NB4 (cell line): ENCODE measurements around the gene ROR2.
A peak's percentile ranks its signal among the peaks of the same experiment; 100 is the strongest.

Experiments used
- DNase-seq: peaks from one replicate; pipeline ENCODE4 v3.0.0; 2010; ENCODE audit warnings: low read depth
- H3K4me3 ChIP-seq: one replicate; pipeline ENCODE4 v1.5.1; 2011; ENCODE audit warnings: mild to moderate bottlenecking, low read depth, low read length, moderate library complexity
- MYC ChIP-seq: IDR thresholded peaks from 2 replicates; pipeline ENCODE4 v1.6.1; 2011; ENCODE audit warnings: low read depth, low read length
- POLR2A ChIP-seq: IDR thresholded peaks from 2 replicates; pipeline ENCODE4 v1.6.1; 2011; ENCODE audit warnings: mild to moderate bottlenecking; ENCODE audit not compliant: insufficient read length; ENCODE audit errors: extremely low read depth
- TF ChIP-seq, protein P1 (sequence below): IDR thresholded peaks from 2 replicates; pipeline ENCODE4 v1.6.1; 2011; ENCODE audit warnings: low read depth, low read length
- TF ChIP-seq, protein P2 (sequence below): IDR thresholded peaks from one replicate; pipeline ENCODE4 v1.5.1; 2012; ENCODE audit warnings: low read depth, low read length

Gene ROR2

DNA sequence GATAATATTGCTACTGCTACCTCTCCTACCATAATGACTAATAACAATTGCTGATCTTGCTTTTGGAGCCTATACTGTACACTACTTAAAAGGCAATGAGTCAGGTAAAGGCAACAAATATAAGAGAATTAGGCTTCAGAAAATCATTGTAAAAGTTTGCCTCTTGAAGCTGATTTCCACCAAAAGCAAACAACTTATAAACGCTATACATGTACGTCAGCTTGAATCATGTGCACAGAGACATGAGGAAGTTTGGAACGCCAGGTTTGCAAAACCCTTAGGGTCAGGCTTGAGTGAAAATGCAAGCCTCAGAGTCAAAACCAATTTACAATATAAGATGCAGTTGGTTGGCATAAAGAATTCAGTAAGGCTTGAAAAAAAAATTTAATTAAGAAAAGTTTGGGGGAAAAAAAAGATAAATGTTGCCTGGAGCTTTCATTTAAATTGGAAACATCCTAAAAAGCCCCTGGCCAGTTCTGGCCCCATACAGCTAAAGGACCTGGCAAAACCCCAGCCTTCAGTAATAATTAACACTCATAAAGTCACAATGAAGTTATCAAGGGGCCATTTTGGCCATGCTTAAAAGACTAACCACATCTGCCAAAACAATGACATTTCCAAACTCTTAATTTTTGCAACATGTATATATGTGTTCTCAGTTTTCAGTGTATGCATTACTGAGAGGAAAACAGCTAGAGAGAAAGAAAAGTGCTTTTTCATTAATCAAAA lies 345.4 kb downstream of the ROR2 start:
- no peak for DNase-seq
- TF ChIP-seq, protein P1, sequence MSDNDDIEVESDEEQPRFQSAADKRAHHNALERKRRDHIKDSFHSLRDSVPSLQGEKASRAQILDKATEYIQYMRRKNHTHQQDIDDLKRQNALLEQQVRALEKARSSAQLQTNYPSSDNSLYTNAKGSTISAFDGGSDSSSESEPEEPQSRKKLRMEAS = no peak
- no peak for TF ChIP-seq POLR2A
- no peak for TF ChIP-seq MYC
- TF ChIP-seq, protein P2, sequence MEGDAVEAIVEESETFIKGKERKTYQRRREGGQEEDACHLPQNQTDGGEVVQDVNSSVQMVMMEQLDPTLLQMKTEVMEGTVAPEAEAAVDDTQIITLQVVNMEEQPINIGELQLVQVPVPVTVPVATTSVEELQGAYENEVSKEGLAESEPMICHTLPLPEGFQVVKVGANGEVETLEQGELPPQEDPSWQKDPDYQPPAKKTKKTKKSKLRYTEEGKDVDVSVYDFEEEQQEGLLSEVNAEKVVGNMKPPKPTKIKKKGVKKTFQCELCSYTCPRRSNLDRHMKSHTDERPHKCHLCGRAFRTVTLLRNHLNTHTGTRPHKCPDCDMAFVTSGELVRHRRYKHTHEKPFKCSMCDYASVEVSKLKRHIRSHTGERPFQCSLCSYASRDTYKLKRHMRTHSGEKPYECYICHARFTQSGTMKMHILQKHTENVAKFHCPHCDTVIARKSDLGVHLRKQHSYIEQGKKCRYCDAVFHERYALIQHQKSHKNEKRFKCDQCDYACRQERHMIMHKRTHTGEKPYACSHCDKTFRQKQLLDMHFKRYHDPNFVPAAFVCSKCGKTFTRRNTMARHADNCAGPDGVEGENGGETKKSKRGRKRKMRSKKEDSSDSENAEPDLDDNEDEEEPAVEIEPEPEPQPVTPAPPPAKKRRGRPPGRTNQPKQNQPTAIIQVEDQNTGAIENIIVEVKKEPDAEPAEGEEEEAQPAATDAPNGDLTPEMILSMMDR = no peak

DNA sequence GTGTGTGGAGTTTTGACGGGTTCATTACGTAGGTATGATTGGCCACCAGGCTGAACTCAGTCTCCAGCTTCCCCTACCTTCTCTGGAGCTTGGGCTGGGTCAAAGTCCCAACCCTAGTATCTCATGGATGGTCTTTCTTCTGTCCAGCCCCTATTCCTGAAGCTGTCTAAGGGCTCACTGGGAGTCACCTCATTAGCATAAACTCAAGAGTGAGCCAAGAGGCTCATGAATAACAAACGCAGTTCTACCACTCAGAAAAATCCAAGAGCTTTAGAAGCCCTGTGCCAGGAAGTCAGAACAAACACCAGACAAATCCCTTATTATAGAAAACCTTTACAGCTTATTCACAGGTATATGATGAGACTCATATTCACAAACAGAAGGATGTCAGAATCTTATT lies 346.1 kb downstream of the ROR2 start:
- TF ChIP-seq, protein P2 = no peak
- TF ChIP-seq MYC (no peak), POLR2A (no peak)
- TF ChIP-seq, protein P1 = no peak
- no peak overlapping the region for H3K4me3 ChIP-seq
- no peak for DNase-seq

More for the DNA sequence above, 345.4 kb downstream of the ROR2 start:
- no peak overlapping the region for H3K4me3 ChIP-seq

DNA sequence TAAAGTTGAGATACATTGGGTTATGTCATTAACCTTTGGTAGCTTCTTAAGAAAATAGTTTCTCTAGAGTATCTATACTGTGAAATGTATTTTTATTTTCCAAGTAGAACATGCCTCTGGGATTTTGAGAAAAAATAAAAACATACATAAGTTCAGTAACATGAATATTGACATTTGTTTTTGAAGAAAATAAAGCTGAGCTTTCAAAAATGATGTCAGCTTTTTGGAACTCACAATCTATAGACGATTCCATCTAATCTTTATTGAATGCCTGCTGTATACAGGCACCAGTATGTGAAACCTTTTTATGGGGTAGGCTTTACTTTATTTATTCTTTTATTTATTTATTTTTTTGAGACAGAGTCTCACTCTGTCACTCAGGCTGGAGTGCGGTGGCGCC lies 350.5 kb downstream of the ROR2 start:
- H3K4me3 ChIP-seq = no peak overlapping the region
- TF ChIP-seq POLR2A (no peak), MYC (no peak)
- TF ChIP-seq, protein P1 = no peak
- TF ChIP-seq, protein P2 = no peak
- DNase-seq = no peak

DNA sequence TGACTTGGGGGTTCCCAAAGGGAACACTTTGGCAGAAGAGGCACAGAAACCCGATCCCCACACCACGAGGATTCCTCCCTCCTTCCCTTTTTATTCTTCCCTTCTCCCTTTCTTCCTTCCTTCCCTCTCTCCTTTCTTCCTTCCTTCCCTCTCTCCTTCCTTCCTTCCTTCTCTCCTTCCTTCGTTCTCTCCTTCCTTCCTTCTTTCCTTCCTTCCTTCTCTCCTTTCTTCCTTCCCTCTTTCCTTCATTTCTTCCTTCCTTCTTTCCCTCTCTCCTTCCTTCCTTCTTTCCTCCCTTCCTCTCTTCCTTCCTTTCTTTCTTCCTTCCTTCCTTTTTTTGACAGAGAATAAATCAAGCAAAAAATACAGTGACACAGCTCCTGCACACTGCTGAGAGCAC lies 358.4 kb downstream of the ROR2 start:
- DNase-seq = no peak
- no peak for TF ChIP-seq MYC
- TF ChIP-seq, protein P1 = no peak
- no peak overlapping the region for H3K4me3 ChIP-seq

DNA sequence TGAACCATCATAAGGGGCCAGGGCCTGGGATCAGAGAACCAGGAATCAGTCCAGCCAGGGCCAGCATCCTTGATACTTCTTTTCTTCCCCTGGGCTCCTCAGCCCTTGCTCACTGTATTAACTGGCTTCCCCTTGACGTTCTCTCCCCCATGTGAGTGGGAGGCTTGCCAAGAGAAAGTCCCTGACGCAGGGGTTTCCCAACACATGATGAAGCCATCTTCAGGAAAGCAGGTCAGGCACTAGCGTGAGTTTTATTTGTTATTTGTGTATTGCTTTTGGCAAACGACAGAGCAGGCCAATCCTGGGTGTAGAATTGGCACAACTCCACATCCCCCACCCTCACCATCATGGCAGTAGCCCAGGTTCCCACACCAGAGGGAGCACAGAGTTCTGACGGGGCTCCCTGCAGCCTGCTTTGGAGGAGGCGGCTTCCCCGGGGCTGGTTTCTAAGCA lies 360.9 kb downstream of the ROR2 start:
- no peak overlapping the region for H3K4me3 ChIP-seq
- DNase-seq = peak; percentile 33
- TF ChIP-seq, protein P1 = no peak
- TF ChIP-seq MYC = no peak
- no peak for TF ChIP-seq POLR2A
- TF ChIP-seq, protein P2 = no peak

DNA sequence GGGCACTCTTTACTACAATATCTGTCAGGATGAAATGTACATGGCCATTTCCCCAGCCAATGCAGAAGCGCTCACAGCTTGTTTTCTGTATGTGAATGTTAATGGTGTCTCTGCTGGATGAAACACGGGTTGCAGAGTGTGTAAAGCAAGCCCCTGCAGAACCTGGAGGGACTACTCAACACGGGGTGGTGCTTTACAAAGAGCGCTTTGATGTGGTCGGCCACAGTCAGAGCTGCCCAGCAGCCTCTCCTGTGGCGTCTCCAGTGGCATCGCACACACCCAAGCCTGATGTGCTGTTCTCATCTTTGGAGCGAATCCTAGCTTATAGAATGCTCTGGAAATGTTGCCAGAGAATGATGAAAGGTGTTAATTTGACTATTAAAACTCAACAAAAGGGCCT lies 363.7 kb downstream of the ROR2 start:
- DNase-seq = no peak
- TF ChIP-seq, protein P2 = no peak
- TF ChIP-seq, protein P1 = no peak
- no peak for TF ChIP-seq MYC
- no peak for TF ChIP-seq POLR2A
- no peak overlapping the region for H3K4me3 ChIP-seq
